ENCODE data around the gene TTBK2.
"Not testable (repeated sequence)": the region's sequence is repeated elsewhere in the genome, so short reads cannot be mapped to it uniquely, and the experiment has no call there.

Gene TTBK2

GRCh38 chr15:42903388-42904324, 16.9 kb downstream of the TTBK2 start:
- DNase-seq (ENCODE audit: low spot score): no peak

- not testable (repeated sequence) for DNase-seq (ENCODE audit: low spot score)
Observed at GRCh38 chr15:42893911-42894310, 26.7 kb downstream of the TTBK2 start.

DNA sequence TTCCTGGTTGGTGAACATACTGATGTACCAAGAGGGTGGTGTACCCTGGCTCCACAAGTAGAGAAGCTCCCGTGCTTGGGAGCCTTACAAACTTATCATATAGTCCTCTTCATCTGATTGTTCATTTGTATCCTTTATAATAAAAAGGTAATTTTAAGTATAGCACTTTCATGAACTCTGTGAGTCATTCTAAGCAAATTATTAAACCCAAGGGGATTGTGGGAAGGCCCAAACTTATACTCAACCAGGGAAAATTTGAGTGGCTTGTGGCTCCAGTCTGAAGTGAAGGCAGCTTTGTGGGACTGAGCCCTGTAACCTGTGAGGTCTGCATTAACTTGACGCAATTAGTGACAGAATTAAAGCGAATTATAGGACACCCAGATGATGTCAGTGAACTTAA, 29.0 kb downstream of the TTBK2 start:
- DNase-seq (ENCODE audit: low spot score): no peak

DNA sequence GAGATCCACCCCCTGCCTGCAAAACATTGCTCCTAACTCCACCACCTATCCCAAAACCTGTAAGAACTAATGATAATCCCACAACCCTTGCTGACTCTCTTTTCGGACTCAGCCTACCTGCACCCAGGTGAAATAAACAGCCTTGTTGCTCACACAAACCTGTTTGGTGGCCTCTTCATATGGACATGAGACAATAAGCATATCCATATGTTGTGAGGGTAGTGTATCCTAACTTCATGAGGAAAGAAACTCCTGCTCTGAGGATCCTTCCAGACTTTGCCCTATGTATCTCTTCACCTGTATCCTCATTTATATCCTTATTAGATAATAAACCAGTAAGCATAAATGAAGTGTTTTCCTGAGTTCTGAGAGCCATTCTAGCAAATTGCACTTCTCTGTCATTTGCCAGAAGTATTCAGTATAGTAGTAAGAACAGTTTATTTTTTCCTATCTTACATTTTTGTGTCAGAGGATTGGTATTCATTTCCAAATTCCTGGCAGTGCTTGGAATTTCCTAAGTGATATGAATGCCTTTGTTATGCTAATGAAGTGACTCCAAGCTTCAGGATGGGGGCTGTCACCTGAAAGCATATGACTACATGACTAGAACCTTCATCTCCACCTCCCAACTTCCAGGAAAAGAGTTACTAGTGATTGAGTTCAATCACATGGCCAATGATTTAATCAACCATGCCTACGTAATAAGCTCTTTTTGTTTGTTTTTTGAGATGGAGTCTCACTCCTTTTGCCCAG, 30.2 kb downstream of the TTBK2 start:
- DNase-seq (ENCODE audit: low spot score): no peak

- not testable (repeated sequence) for DNase-seq (ENCODE audit: low spot score)
Observed at GRCh38 chr15:42887384-42887783, 33.2 kb downstream of the TTBK2 start.

GRCh38 chr15:42880121-42880520, 40.5 kb downstream of the TTBK2 start:
- DNase-seq (ENCODE audit: low spot score): no peak

DNA sequence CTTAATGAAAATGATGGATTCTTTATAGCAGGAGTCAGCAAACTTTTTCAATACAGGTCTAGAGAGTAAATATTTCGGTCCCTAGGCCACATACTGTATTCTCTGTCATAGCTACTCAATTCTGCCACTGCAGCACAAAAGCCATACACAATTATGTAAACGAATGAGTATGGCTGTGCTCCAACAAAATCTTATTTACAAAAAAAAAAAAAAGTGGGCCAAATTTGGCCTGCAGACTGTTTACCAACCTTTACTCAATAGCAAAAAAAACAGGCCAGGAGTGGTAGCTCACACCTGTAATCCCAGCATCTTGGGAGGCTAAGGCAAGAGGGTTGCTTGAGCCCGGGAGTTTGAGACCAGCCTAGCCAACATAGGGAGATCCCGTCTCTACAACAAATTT, 41.1 kb downstream of the TTBK2 start:
- no peak for DNase-seq (ENCODE audit: low spot score)

GRCh38 chr15:42876224-42876623, 44.4 kb downstream of the TTBK2 start:
- no peak for DNase-seq (ENCODE audit: low spot score)

- DNase-seq (ENCODE audit: low spot score): no peak
Observed at GRCh38 chr15:42868683-42869082, 51.9 kb downstream of the TTBK2 start.

GRCh38 chr15:42863572-42864239, 56.9 kb downstream of the TTBK2 start:
- DNase-seq (ENCODE audit: low spot score): no peak

GRCh38 chr15:42858999-42859789, 61.4 kb downstream of the TTBK2 start:
- no peak for DNase-seq (ENCODE audit: low spot score)

GRCh38 chr15:42858540-42858939, 62.0 kb downstream of the TTBK2 start:
- no peak for DNase-seq (ENCODE audit: low spot score)

GRCh38 chr15:42854576-42854975, 66.0 kb downstream of the TTBK2 start:
- DNase-seq (ENCODE audit: low spot score): no peak

- DNase-seq (ENCODE audit: low spot score): no peak
Observed at GRCh38 chr15:42849836-42850235, 70.7 kb downstream of the TTBK2 start.

GRCh38 chr15:42848846-42849245, 71.7 kb downstream of the TTBK2 start:
- DNase-seq (ENCODE audit: low spot score): no peak

DNA sequence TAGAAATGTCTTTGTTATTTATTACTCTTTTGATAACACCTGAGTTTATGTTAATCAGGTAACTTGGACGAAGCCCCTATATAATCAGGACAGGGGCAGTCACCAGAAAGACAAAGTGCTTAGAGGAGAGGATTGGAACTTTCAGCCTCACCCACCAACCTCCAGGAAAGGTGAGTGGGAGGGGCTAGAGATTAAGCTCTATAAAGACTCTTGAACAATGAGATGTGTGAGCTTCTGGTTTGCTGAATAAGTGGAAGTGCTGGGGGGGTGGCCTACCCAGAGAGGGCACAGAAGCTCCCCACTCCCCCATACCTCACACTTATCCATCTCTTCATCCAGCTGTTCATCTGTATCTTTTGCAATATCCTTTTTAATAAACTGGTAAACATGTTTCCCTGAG, 73.9 kb downstream of the TTBK2 start:
- no peak for DNase-seq (ENCODE audit: low spot score)

GRCh38 chr15:42845581-42845980, 75.0 kb downstream of the TTBK2 start:
- no peak for DNase-seq (ENCODE audit: low spot score)

GRCh38 chr15:42843699-42844098, 76.9 kb downstream of the TTBK2 start:
- DNase-seq (ENCODE audit: low spot score): no peak

DNA sequence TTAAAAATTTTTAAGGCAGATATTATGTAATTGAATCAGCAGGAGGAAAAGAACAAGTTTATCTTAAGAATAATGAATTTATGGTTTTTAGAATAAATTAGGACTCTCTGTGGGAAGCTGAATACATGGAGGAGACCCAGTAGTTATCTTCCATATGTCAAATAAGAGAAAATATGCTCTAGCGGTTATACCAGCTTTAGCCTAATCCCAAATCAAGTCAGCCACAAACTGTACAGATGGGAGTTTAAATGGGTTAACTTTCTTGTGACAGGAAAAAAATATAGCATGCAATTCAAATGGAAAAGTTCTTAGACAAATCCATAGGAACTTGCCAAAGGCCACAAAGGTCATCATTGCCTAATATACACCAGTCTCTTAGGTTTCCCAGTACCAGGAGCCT, 84.3 kb downstream of the TTBK2 start:
- DNase-seq (ENCODE audit: low spot score): no peak

DNA sequence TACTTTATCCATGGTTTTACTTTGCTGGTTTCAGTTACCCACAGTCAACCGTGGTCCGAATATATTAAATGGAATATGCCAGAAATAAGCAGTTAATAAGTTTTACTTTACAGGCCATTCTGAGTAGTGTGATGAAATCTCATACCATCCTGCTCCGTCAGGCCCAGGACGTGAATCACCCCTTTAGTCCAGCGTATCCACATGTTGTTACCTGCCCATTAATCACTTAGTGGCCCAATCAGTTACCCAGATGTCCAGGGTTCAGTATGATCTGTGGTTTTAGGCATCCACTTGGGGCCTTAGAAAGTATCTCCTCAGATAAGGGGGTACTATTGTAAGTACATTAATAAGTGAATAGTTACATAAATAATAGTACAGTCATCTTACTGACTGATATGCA, 88.0 kb downstream of the TTBK2 start:
- DNase-seq (ENCODE audit: low spot score): no peak

GRCh38 chr15:42826251-42826890, 94.2 kb downstream of the TTBK2 start:
- no peak for DNase-seq (ENCODE audit: low spot score)

All from germinal center (tissue), 1 donor.